H9 (cell line): ENCODE data around the gene RBMS2. TPM values are rescaled to one million over a fixed set of nuclear protein-coding genes. Genes with fewer than 3 reads are reported as not detected.

ENCODE experiments used
- DNase-seq: peaks from one replicate; pipeline ENCODE4 v3.0.0-alpha.2; 2017
- H2AFZ ChIP-seq: one replicate; pipeline ENCODE4 v1.6.1; 2013; ENCODE audit warnings: mild to moderate bottlenecking, low read length, control low read depth, moderate library complexity
- H2AK5ac ChIP-seq: 2 replicates; pipeline ENCODE4 v1.6.1; 2013; ENCODE audit warnings: low read length, control low read depth, mixed read lengths; ENCODE audit not compliant: insufficient read length
- H2BK120ac ChIP-seq: one replicate; pipeline ENCODE4 v1.6.1; 2013; ENCODE audit warnings: low read depth, mild to moderate bottlenecking, low read length, control low read depth, inconsistent platforms; ENCODE audit not compliant: poor library complexity, severe bottlenecking
- H2BK12ac ChIP-seq: 2 replicates; pipeline ENCODE4 v1.6.1; 2013; ENCODE audit warnings: low read length, control low read depth, mixed read lengths, low read depth; ENCODE audit not compliant: insufficient read length
- H2BK15ac ChIP-seq: 2 replicates; pipeline ENCODE4 v1.6.1; 2013; ENCODE audit warnings: low read depth, low read length, control low read depth
- H2BK20ac ChIP-seq: one replicate; pipeline ENCODE4 v1.6.1; 2013; ENCODE audit warnings: low read depth, mild to moderate bottlenecking, low read length, control low read depth, inconsistent platforms; ENCODE audit not compliant: poor library complexity, severe bottlenecking
- H2BK5ac ChIP-seq: 2 replicates; pipeline ENCODE4 v1.6.1; 2013; ENCODE audit warnings: low read length, control low read depth, mixed read lengths; ENCODE audit not compliant: insufficient read length
- H3K14ac ChIP-seq: 2 replicates; pipeline ENCODE4 v1.6.1; 2013; ENCODE audit warnings: low read length, control low read depth; ENCODE audit not compliant: insufficient read depth
- H3K18ac ChIP-seq: 2 replicates; pipeline ENCODE4 v1.6.1; 2013; ENCODE audit warnings: low read depth, mild to moderate bottlenecking, mixed read lengths, low read length, control low read depth; ENCODE audit not compliant: insufficient read length
- H3K23ac ChIP-seq: 2 replicates; pipeline ENCODE4 v1.6.1; 2013; ENCODE audit warnings: low read length, control low read depth, mixed read lengths, low read depth; ENCODE audit not compliant: insufficient read length
- H3K23me2 ChIP-seq: 2 replicates; pipeline ENCODE4 v1.6.1; 2013; ENCODE audit warnings: low read depth, mild to moderate bottlenecking, mixed read lengths, low read length, control low read depth; ENCODE audit not compliant: insufficient read length, poor library complexity, severe bottlenecking
- H3K27ac ChIP-seq: 2 replicates; pipeline ENCODE4 v1.5.1; 2013; ENCODE audit warnings: low read length, control low read depth, mixed read lengths, low read depth; ENCODE audit not compliant: insufficient read length
- H3K27me3 ChIP-seq: 2 replicates; pipeline ENCODE4 v1.6.1; 2013; ENCODE audit warnings: low read length, control low read depth, inconsistent platforms; ENCODE audit not compliant: insufficient read depth
- H3K4ac ChIP-seq: 2 replicates; pipeline ENCODE4 v1.6.1; 2013; ENCODE audit warnings: low read depth, mild to moderate bottlenecking, control low read depth, inconsistent platforms, low read length, moderate library complexity
- H3K4me1 ChIP-seq: 2 replicates; pipeline ENCODE4 v1.6.1; 2013; ENCODE audit warnings: low read length, control low read depth, inconsistent platforms; ENCODE audit not compliant: insufficient read depth
- H3K4me2 ChIP-seq: 2 replicates; pipeline ENCODE4 v1.6.1; 2013; ENCODE audit warnings: low read length, control low read depth, mixed read lengths; ENCODE audit not compliant: insufficient read length, insufficient read depth
- H3K56ac ChIP-seq: 2 replicates; pipeline ENCODE4 v1.6.1; 2013; ENCODE audit warnings: low read depth, mild to moderate bottlenecking, mixed read lengths, low read length, control low read depth; ENCODE audit not compliant: insufficient read length
- H3K79me1 ChIP-seq: 2 replicates; pipeline ENCODE4 v1.6.1; 2013; ENCODE audit warnings: low read depth, mild to moderate bottlenecking, moderate library complexity, low read length, control low read depth, inconsistent platforms; ENCODE audit not compliant: insufficient read depth, poor library complexity, severe bottlenecking
- H3K79me2 ChIP-seq: 2 replicates; pipeline ENCODE4 v1.6.1; 2013; ENCODE audit warnings: low read length, control low read depth, inconsistent platforms; ENCODE audit not compliant: insufficient read depth
- H3K9ac ChIP-seq: 2 replicates; pipeline ENCODE4 v1.6.1; 2013; ENCODE audit warnings: low read length, control low read depth, mixed read lengths; ENCODE audit not compliant: insufficient read length; ENCODE audit errors: extremely low read depth
- H3K9me3 ChIP-seq: one replicate; pipeline ENCODE4 v1.6.1; 2013; ENCODE audit warnings: low read depth, low read length, inconsistent platforms; ENCODE audit not compliant: control insufficient read depth
- H3T11ph ChIP-seq: one replicate; pipeline ENCODE4 v1.6.1; 2013; ENCODE audit warnings: mild to moderate bottlenecking, low read length, control low read depth, inconsistent platforms
- H4K20me1 ChIP-seq: one replicate; pipeline ENCODE4 v1.6.1; 2013; ENCODE audit not compliant: control insufficient read depth, insufficient read length, insufficient read depth
- H4K5ac ChIP-seq: 2 replicates; pipeline ENCODE4 v1.6.1; 2013; ENCODE audit warnings: low read depth, mild to moderate bottlenecking, mixed read lengths, low read length, control low read depth; ENCODE audit not compliant: insufficient read length
- H4K8ac ChIP-seq: replicated peaks from 2 replicates; pipeline ENCODE4 v1.6.1; 2013; ENCODE audit warnings: low read length, control low read depth, mixed read lengths, low read depth; ENCODE audit not compliant: insufficient read length
- H4K91ac ChIP-seq: 2 replicates; pipeline ENCODE4 v1.6.1; 2013; ENCODE audit warnings: low read depth, mild to moderate bottlenecking, moderate library complexity, mixed read lengths, low read length, control low read depth; ENCODE audit not compliant: insufficient read length
- H3K27ac Mint-ChIP-seq, 3 experiments: 2 replicates in 2 of 3; 3 replicates in 1 of 3; pipeline ENCODE4 v1.8.0; 2020 to 2021; ENCODE audit warnings: mixed read lengths in 3 of 3, mild to moderate bottlenecking in 1 of 3, moderate library complexity in 1 of 3
- H3K27me3 Mint-ChIP-seq: 2 replicates; pipeline ENCODE4 v1.8.0; 2021; ENCODE audit warnings: low read depth, mild to moderate bottlenecking, moderate library complexity, mixed read lengths
- H3K36me3 Mint-ChIP-seq, 3 experiments: 2 replicates in 2 of 3; 3 replicates in 1 of 3; pipeline ENCODE4 v1.8.0; 2020 to 2021; ENCODE audit warnings: low read depth in 3 of 3, mixed read lengths in 3 of 3; ENCODE audit not compliant: insufficient read depth in 1 of 3
- H3K4me1 Mint-ChIP-seq, 2 experiments: 2 replicates each; pipeline ENCODE4 v1.8.0; 2020; ENCODE audit warnings: mixed read lengths in 2 of 2
- H3K4me3 Mint-ChIP-seq, 2 experiments: 2 replicates in 1 of 2; 3 replicates in 1 of 2; pipeline ENCODE4 v1.8.0; 2020 to 2021; ENCODE audit warnings: mild to moderate bottlenecking in 2 of 2, mixed read lengths in 2 of 2, moderate library complexity in 1 of 2
- H3K9me3 Mint-ChIP-seq, 2 experiments: 2 replicates in 1 of 2; 3 replicates in 1 of 2; pipeline ENCODE4 v1.8.0; 2020; ENCODE audit warnings: mild to moderate bottlenecking in 2 of 2, mixed read lengths in 2 of 2, moderate library complexity in 1 of 2
- WGBS: extraction: QIAGEN DNeasy Blood & Tissue Kit; methylation state at CpG from one replicate; pipeline ENCODE4 v1.1.7; 2013; ENCODE audit warnings: missing lambda C conversion rate, low lambda C conversion rate, mixed read lengths; ENCODE audit not compliant: insufficient read length; ENCODE audit errors: extremely low coverage; 5-methylcytosine and 5-hydroxymethylcytosine counted together
- total RNA-seq: library from RNA; stranded (reverse); gene quantifications from 2 replicates; pipeline ENCODE4 v1.2.1, GENCODE V29; 2021
- TF ChIP-seq, protein P1 (sequence below): fragments of 200-600 bp; sonication (generic); conservative IDR thresholded peaks from 3 replicates; pipeline ENCODE4 v1.8.0; 2021; ENCODE audit warnings: antibody characterized with exemption, mild to moderate bottlenecking

RBMS2 gene
- total RNA-seq, 1 experiment from 2014 or later = 9.5 TPM

DNA sequence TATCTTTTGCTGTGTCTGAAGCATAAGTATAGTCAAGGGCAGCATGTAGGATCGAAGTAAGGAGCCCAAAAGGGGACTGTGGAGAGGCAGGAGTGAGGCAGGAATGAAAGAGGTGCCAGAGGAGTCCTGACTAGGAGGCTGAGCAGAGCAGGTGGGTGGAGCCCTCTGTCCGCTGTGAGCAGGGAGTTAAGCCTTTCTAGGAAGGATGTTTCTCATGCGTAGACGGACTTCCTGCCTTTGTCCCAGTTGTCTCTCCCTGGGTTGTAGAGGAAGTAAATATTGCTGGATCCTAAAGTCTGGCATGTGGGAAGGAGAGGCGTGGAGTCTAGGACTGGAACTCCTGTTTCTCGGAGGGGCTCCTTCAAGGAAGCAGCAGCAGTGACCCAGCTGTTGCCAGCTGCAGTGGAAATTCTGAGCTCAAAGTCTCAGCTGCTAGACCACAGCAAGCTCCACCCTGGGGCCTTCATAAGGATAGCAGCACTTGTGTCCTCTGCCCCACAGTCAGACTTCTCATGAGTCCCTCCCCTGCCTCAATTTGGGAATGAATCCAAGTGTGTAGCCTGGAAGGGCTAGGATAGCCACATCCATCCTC lies 44.0 kb downstream of the RBMS2 start:
- Histone ChIP-seq H3K4ac (no peak overlapping the region), H3K27me3 (no peaks in the 10 kb centered on the region), H2BK12ac (no peak overlapping the region), H4K20me1 (peaks cover 2% of the 10 kb centered on the region), H4K91ac (no peak overlapping the region), H4K5ac (no peak overlapping the region), H3K79me2 (no peaks in the 10 kb centered on the region), H2AK5ac (no peak overlapping the region), H3K23me2 (no peaks in the 10 kb centered on the region), H2BK20ac (no peak overlapping the region), H2BK5ac (no peak overlapping the region), H3T11ph (no peak overlapping the region), H2BK120ac (no peak overlapping the region), H3K23ac (no peak overlapping the region), H3K18ac (peak overlapping the region; percentile 36), H3K79me1 (no peaks in the 10 kb centered on the region), H3K27ac (no peak overlapping the region), H3K9me3 (no peaks in the 10 kb centered on the region), H3K56ac (no peak overlapping the region), H3K14ac (peak overlapping the region; percentile 74), H3K4me2 (peak overlapping the region; percentile 8), H2AFZ (no peak overlapping the region), H4K8ac (no peak overlapping the region), H3K9ac (no peak overlapping the region), H3K4me1 (no peaks in the 10 kb centered on the region; the same call in 1 of the 2 replicates), H2BK15ac (no peak overlapping the region)
- peak; percentile 80 for DNase-seq
- Mint-ChIP-seq H3K4me1 (peaks cover 9 to 10% of the 10 kb centered on the region in 2 experiments), H3K27me3 (no peaks in the 10 kb centered on the region), H3K4me3 (peak overlapping the region in 1 of 2 experiments; percentile 9; a peak in 2 of 5 replicates), H3K36me3 (no peaks in the 10 kb centered on the region; a peak in 2 of 7 replicates), H3K9me3 (no peaks in the 10 kb centered on the region), H3K27ac (peak overlapping the region in 2 of 3 experiments; percentile 86 to 89; a peak in 6 of 7 replicates)
- no CpG with 5 or more reads among the region's 6 CpGs for WGBS
- TF ChIP-seq, protein P1, sequence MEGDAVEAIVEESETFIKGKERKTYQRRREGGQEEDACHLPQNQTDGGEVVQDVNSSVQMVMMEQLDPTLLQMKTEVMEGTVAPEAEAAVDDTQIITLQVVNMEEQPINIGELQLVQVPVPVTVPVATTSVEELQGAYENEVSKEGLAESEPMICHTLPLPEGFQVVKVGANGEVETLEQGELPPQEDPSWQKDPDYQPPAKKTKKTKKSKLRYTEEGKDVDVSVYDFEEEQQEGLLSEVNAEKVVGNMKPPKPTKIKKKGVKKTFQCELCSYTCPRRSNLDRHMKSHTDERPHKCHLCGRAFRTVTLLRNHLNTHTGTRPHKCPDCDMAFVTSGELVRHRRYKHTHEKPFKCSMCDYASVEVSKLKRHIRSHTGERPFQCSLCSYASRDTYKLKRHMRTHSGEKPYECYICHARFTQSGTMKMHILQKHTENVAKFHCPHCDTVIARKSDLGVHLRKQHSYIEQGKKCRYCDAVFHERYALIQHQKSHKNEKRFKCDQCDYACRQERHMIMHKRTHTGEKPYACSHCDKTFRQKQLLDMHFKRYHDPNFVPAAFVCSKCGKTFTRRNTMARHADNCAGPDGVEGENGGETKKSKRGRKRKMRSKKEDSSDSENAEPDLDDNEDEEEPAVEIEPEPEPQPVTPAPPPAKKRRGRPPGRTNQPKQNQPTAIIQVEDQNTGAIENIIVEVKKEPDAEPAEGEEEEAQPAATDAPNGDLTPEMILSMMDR = no peak
